Measurements from ENCODE around the gene PSME3IP1. TPM values are rescaled to one million over a fixed set of nuclear protein-coding genes. Genes with fewer than 3 reads are reported as not detected.

PSME3IP1 gene
- polyA plus RNA-seq, 1 donor (not counting 4 experiments of a cell fraction or from before 2014, with no cell fraction given), result 75.7 TPM

- DNase-seq (ENCODE audit: low read depth, low spot score), result no peak
- FAIRE-seq, result no peak
- H3K9me3 ChIP-seq (ENCODE audit: control insufficient read depth, low read depth, low read length), result no peaks in the 10 kb centered on the region
- no peak for TF ChIP-seq EZH2 (IDR thresholded peaks at IDR 0.05; ENCODE audit: low read length)
- TF ChIP-seq, protein P1, sequence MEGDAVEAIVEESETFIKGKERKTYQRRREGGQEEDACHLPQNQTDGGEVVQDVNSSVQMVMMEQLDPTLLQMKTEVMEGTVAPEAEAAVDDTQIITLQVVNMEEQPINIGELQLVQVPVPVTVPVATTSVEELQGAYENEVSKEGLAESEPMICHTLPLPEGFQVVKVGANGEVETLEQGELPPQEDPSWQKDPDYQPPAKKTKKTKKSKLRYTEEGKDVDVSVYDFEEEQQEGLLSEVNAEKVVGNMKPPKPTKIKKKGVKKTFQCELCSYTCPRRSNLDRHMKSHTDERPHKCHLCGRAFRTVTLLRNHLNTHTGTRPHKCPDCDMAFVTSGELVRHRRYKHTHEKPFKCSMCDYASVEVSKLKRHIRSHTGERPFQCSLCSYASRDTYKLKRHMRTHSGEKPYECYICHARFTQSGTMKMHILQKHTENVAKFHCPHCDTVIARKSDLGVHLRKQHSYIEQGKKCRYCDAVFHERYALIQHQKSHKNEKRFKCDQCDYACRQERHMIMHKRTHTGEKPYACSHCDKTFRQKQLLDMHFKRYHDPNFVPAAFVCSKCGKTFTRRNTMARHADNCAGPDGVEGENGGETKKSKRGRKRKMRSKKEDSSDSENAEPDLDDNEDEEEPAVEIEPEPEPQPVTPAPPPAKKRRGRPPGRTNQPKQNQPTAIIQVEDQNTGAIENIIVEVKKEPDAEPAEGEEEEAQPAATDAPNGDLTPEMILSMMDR (optimal IDR thresholded peaks at IDR 0.05 in 1 of 3, IDR thresholded peaks at IDR 0.05 in 1 of 3, conservative IDR thresholded peaks at IDR 0.05 in 1 of 3; ENCODE audit: extremely low read depth in 1 of 3, insufficient read depth in 2 of 3, low read length in 3 of 3), result no peak
- H3K9me1 ChIP-seq (ENCODE audit: control insufficient read depth, extremely low read depth, insufficient read depth, low read length), result no peaks in the 10 kb centered on the region
- no peaks in the 10 kb centered on the region for H4K20me1 ChIP-seq (ENCODE audit: control insufficient read depth, extremely low read depth, insufficient read depth, low read length)
- H2AFZ ChIP-seq (ENCODE audit: control insufficient read depth, low read length), result peak overlapping the region; percentile 72
- dilution Hi-C loops (cut with MboI; ENCODE audit: extremely low pct_ligation_motif_present, low sequenced_read_pairs), result no loop called here
- peaks cover 0 to 3% of the 10 kb centered on the region in 2 experiments for H3K36me3 ChIP-seq (ENCODE audit: control insufficient read depth in 2 of 2, extremely low read depth in 1 of 2, insufficient read depth in 2 of 2, low read length in 2 of 2)
- peaks cover 37% of the 10 kb centered on the region for H3K4me1 ChIP-seq (ENCODE audit: control insufficient read depth, extremely low read depth, insufficient read depth, low read length)
- peak overlapping the region; percentile 84 to 98 (median 95) for H3K4me3 ChIP-seq (ENCODE audit: control insufficient read depth in 2 of 3, extremely low read depth in 1 of 3, insufficient read depth in 2 of 3, low read depth in 1 of 3, low read length in 3 of 3)
- peak overlapping the region; percentile 98 for H3K4me2 ChIP-seq (ENCODE audit: control insufficient read depth, extremely low read depth, insufficient read depth, low read depth, low read length)
- no peaks in the 10 kb centered on the region for H3K27me3 ChIP-seq (ENCODE audit: control insufficient read depth, extremely low read depth, insufficient read depth, low read length)
- peak overlapping the region; percentile 97 for H3K9ac ChIP-seq (ENCODE audit: control insufficient read depth, extremely low read depth, insufficient read depth, low read length)
- H3K27ac ChIP-seq (ENCODE audit: control insufficient read depth, insufficient read depth, low read length), result peak overlapping the region; percentile 88
- H3K79me2 ChIP-seq (ENCODE audit: control insufficient read depth, insufficient read depth, low read length), result peaks cover 92% of the 10 kb centered on the region
Observed at GRCh38 chr16:57186872-57187854, 1.3 kb upstream of the PSME3IP1 start.

DNA sequence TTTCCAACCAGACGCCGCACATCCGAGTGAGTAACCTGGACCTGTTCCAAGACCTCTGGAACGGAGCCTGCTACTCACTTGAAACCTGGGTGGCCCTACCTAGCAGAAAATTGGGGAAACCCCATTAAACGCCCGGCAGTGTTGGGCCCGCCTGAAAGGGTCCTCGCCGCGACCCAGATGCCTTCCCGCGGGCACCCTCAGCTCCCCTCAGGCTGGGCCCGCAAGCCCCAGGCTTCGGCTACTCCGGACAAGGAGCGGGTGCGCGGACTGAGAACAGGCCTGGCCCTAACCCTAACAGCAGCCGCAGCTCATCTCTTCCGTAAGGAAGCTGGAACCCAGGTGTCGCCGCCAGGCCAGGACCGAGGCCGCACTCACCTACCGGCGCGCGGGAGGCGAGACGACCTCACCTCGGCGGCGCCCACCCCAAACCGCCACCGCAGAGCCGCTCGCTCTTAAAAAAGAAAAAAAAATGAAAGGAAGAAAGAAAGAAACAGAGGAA is 344 bp downstream of the PSME3IP1 start:
- no peaks in the 10 kb centered on the region for H3K9me3 ChIP-seq (ENCODE audit: control insufficient read depth, low read depth, low read length)
- H3K27ac ChIP-seq (ENCODE audit: control insufficient read depth, insufficient read depth, low read length), result peak overlapping the region; percentile 90
- H3K36me3 ChIP-seq (ENCODE audit: control insufficient read depth in 2 of 2, extremely low read depth in 1 of 2, insufficient read depth in 2 of 2, low read length in 2 of 2), result peaks cover 3% of the 10 kb centered on the region in 2 experiments
- TF ChIP-seq EZH2 (IDR thresholded peaks at IDR 0.05; ENCODE audit: low read length), result no peak
- TF ChIP-seq, protein P1 (optimal IDR thresholded peaks at IDR 0.05 in 1 of 3, IDR thresholded peaks at IDR 0.05 in 1 of 3, conservative IDR thresholded peaks at IDR 0.05 in 1 of 3; ENCODE audit: extremely low read depth in 1 of 3, insufficient read depth in 2 of 3, low read length in 3 of 3), result no peak
- DNase-seq (ENCODE audit: low read depth, low spot score), result no peak
- no peaks in the 10 kb centered on the region for H3K27me3 ChIP-seq (ENCODE audit: control insufficient read depth, extremely low read depth, insufficient read depth, low read length)
- H3K4me3 ChIP-seq (ENCODE audit: control insufficient read depth in 2 of 3, extremely low read depth in 1 of 3, insufficient read depth in 2 of 3, low read depth in 1 of 3, low read length in 3 of 3), result peak overlapping the region; percentile 74 to 96 (median 84)
- H3K4me1 ChIP-seq (ENCODE audit: control insufficient read depth, extremely low read depth, insufficient read depth, low read length), result peaks cover 20% of the 10 kb centered on the region
- H2AFZ ChIP-seq (ENCODE audit: control insufficient read depth, low read length), result peak overlapping the region; percentile 89
- dilution Hi-C loops (cut with MboI; ENCODE audit: extremely low pct_ligation_motif_present, low sequenced_read_pairs), result no loop called here
- no peak for FAIRE-seq
- H4K20me1 ChIP-seq (ENCODE audit: control insufficient read depth, extremely low read depth, insufficient read depth, low read length), result no peaks in the 10 kb centered on the region
- no peaks in the 10 kb centered on the region for H3K9me1 ChIP-seq (ENCODE audit: control insufficient read depth, extremely low read depth, insufficient read depth, low read length)
- peak overlapping the region; percentile 97 for H3K9ac ChIP-seq (ENCODE audit: control insufficient read depth, extremely low read depth, insufficient read depth, low read length)
- peaks cover 92% of the 10 kb centered on the region for H3K79me2 ChIP-seq (ENCODE audit: control insufficient read depth, insufficient read depth, low read length)
- peak overlapping the region; percentile 84 for H3K4me2 ChIP-seq (ENCODE audit: control insufficient read depth, extremely low read depth, insufficient read depth, low read depth, low read length)
